ENCODE measurements around the gene NFKBIA. TPM values are rescaled to one million over a fixed set of nuclear protein-coding genes. Genes with fewer than 3 reads are reported as not detected.

The NFKBIA gene
- polyA plus RNA-seq, 1 donor from 2014 or later: 569 TPM

- H3K4me3 Mint-ChIP-seq: no peak overlapping the region
- H3K36me3 Mint-ChIP-seq: peaks cover 4% of the 10 kb centered on the region
- no peaks in the 10 kb centered on the region for H3K9me3 Mint-ChIP-seq
- H3K4me1 Mint-ChIP-seq: peaks cover 16 to 28% (median 18%) of the 10 kb centered on the region in 3 donors
- no peak overlapping the region for H3K27ac Mint-ChIP-seq
- H3K27me3 Mint-ChIP-seq: peaks cover 3% of the 10 kb centered on the region
Measured at GRCh38 chr14:35418093-35418492, 13.5 kb upstream of the NFKBIA start.

GRCh38 chr14:35416108-35416750, 11.7 kb upstream of the NFKBIA start:
- peak overlapping the region; percentile 35 to 53 (median 41) for H3K27ac Mint-ChIP-seq
- peaks cover 18 to 27% (median 18%) of the 10 kb centered on the region in 3 donors for H3K4me1 Mint-ChIP-seq
- H3K4me3 Mint-ChIP-seq: peak overlapping the region in 1 of 4 donors; percentile 36
- H3K36me3 Mint-ChIP-seq: peaks cover 4% of the 10 kb centered on the region
- no peaks in the 10 kb centered on the region for H3K9me3 Mint-ChIP-seq
- H3K27me3 Mint-ChIP-seq: peaks cover 3% of the 10 kb centered on the region

GRCh38 chr14:35414365-35414764, 9.8 kb upstream of the NFKBIA start:
- Mint-ChIP-seq H3K9me3 (no peaks in the 10 kb centered on the region), H3K4me3 (no peak overlapping the region), H3K27me3 (peaks cover 3% of the 10 kb centered on the region), H3K36me3 (peaks cover 4% of the 10 kb centered on the region), H3K4me1 (peaks cover 18 to 27% (median 18%) of the 10 kb centered on the region in 3 donors), H3K27ac (no peak overlapping the region)

- peaks cover 18 to 26% (median 18%) of the 10 kb centered on the region in 3 donors for H3K4me1 Mint-ChIP-seq
- no peaks in the 10 kb centered on the region for H3K9me3 Mint-ChIP-seq
- H3K27me3 Mint-ChIP-seq: peaks cover 3% of the 10 kb centered on the region
- H3K27ac Mint-ChIP-seq: no peak overlapping the region
- no peak overlapping the region for H3K4me3 Mint-ChIP-seq
- H3K36me3 Mint-ChIP-seq: peaks cover 4% of the 10 kb centered on the region
Measured at GRCh38 chr14:35412272-35413056, 7.9 kb upstream of the NFKBIA start.

- Mint-ChIP-seq H3K4me3 (no peak overlapping the region), H3K27ac (no peak overlapping the region), H3K4me1 (peaks cover 14 to 27% (median 19%) of the 10 kb centered on the region in 3 donors), H3K9me3 (no peaks in the 10 kb centered on the region), H3K27me3 (no peaks in the 10 kb centered on the region), H3K36me3 (peaks cover 4% of the 10 kb centered on the region)
Measured at GRCh38 chr14:35410858-35411257, 6.3 kb upstream of the NFKBIA start.

- Mint-ChIP-seq H3K27ac (no peak overlapping the region), H3K36me3 (peaks cover 2% of the 10 kb centered on the region), H3K4me3 (no peak overlapping the region), H3K27me3 (no peaks in the 10 kb centered on the region), H3K4me1 (peaks cover 22 to 26% (median 22%) of the 10 kb centered on the region in 3 donors), H3K9me3 (no peaks in the 10 kb centered on the region)
Measured at GRCh38 chr14:35409595-35409994, 5.0 kb upstream of the NFKBIA start.

- Mint-ChIP-seq H3K27me3 (no peaks in the 10 kb centered on the region), H3K9me3 (no peaks in the 10 kb centered on the region), H3K27ac (no peak overlapping the region), H3K4me3 (no peak overlapping the region), H3K36me3 (peaks cover 6% of the 10 kb centered on the region), H3K4me1 (peaks cover 23 to 26% (median 24%) of the 10 kb centered on the region in 3 donors)
Measured at GRCh38 chr14:35408026-35408425, 3.5 kb upstream of the NFKBIA start.

- Mint-ChIP-seq H3K27me3 (no peaks in the 10 kb centered on the region), H3K4me3 (peak overlapping the region in 1 of 4 donors; percentile 99), H3K27ac (peak overlapping the region in 2 of 3 donors; percentile 4 to 99), H3K9me3 (no peaks in the 10 kb centered on the region), H3K36me3 (peaks cover 12% of the 10 kb centered on the region), H3K4me1 (peaks cover 27 to 33% (median 29%) of the 10 kb centered on the region in 3 donors)
Measured at GRCh38 chr14:35407306-35407630, 2.7 kb upstream of the NFKBIA start.

GRCh38 chr14:35406506-35407305, 2.2 kb upstream of the NFKBIA start:
- Mint-ChIP-seq H3K36me3 (peaks cover 12% of the 10 kb centered on the region), H3K27me3 (no peaks in the 10 kb centered on the region), H3K9me3 (no peaks in the 10 kb centered on the region), H3K27ac (peak overlapping the region; percentile 99 to 100 (median 99)), H3K4me1 (peaks cover 30 to 35% (median 34%) of the 10 kb centered on the region in 3 donors), H3K4me3 (peak overlapping the region in 3 of 4 donors; percentile 35 to 99 (median 97))

GRCh38 chr14:35406090-35406489, 1.5 kb upstream of the NFKBIA start:
- Mint-ChIP-seq H3K9me3 (no peaks in the 10 kb centered on the region), H3K27ac (peak overlapping the region; percentile 99 to 100 (median 99)), H3K4me1 (peaks cover 34 to 39% (median 37%) of the 10 kb centered on the region in 3 donors), H3K36me3 (peaks cover 12% of the 10 kb centered on the region), H3K4me3 (peak overlapping the region; percentile 44 to 99 (median 94)), H3K27me3 (no peaks in the 10 kb centered on the region)

GRCh38 chr14:35405304-35405996, 901 bp upstream of the NFKBIA start:
- peak overlapping the region; percentile 99 to 100 (median 99) for H3K27ac Mint-ChIP-seq
- H3K4me1 Mint-ChIP-seq: peaks cover 41 to 45% (median 43%) of the 10 kb centered on the region in 3 donors
- no peaks in the 10 kb centered on the region for H3K27me3 Mint-ChIP-seq
- H3K9me3 Mint-ChIP-seq: no peaks in the 10 kb centered on the region
- H3K4me3 Mint-ChIP-seq: peak overlapping the region; percentile 91 to 99 (median 96)
- H3K36me3 Mint-ChIP-seq: peaks cover 14% of the 10 kb centered on the region

- H3K27ac Mint-ChIP-seq: peak overlapping the region; percentile 99 to 100 (median 99)
- H3K9me3 Mint-ChIP-seq: no peaks in the 10 kb centered on the region
- H3K36me3 Mint-ChIP-seq: peaks cover 20% of the 10 kb centered on the region
- H3K27me3 Mint-ChIP-seq: no peaks in the 10 kb centered on the region
- H3K4me3 Mint-ChIP-seq: peak overlapping the region; percentile 94 to 99 (median 98)
- H3K4me1 Mint-ChIP-seq: peaks cover 49 to 57% (median 50%) of the 10 kb centered on the region in 3 donors
Measured at GRCh38 chr14:35403603-35404448, 723 bp downstream of the NFKBIA start.

- no peaks in the 10 kb centered on the region for H3K27me3 Mint-ChIP-seq
- H3K9me3 Mint-ChIP-seq: no peaks in the 10 kb centered on the region
- peak overlapping the region; percentile 98 to 100 (median 99) for H3K27ac Mint-ChIP-seq
- H3K36me3 Mint-ChIP-seq: peaks cover 22% of the 10 kb centered on the region
- peak overlapping the region; percentile 94 to 99 (median 98) for H3K4me3 Mint-ChIP-seq
- peaks cover 53 to 61% (median 53%) of the 10 kb centered on the region in 3 donors for H3K4me1 Mint-ChIP-seq
Measured at GRCh38 chr14:35403114-35403602, 1.4 kb downstream of the NFKBIA start.
